Activated T-cell treated with anti-CD3 and anti-CD28 coated beads for 48 hours (primary cell): ENCODE results near the gene COA1.

Experiments
- DNase-seq: peaks from one replicate; pipeline ENCODE4 v3.0.0-alpha.2; 2020; ENCODE audit warnings: low read depth

Gene COA1

GRCh38 chr7:43652364-43652763, 77.0 kb downstream of the COA1 start:
- DNase-seq, result no peak

- no peak for DNase-seq
Measured at GRCh38 chr7:43650457-43651052, 78.8 kb downstream of the COA1 start.

DNA sequence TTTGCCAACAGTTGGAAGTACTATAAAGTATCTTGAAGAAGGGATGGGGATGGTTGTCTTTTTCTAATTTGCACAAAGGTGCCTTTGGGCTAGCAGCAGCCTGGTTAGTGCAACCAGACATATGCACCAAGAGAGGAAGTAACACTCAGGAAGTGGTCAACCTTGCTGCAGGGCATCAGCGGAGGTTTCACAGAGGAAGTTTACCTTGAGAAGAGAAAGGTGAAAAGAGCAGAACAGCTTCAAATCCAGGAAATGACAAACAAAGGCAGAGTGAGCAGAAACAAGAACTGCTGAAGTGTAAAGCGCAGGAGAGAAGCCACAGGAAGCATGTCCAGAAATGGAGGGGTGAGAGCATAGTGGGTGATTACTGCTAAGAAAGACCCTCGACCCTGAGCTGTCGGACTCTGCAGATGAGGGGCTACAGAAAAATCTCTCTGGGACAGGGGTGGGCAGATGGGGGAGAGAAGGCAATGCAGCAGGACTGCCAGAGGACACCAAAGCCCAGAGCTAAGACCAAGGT, 79.5 kb downstream of the COA1 start:
- DNase-seq, result no peak

- peak; percentile 51 for DNase-seq
Measured at GRCh38 chr7:43648473-43649406, 80.6 kb downstream of the COA1 start.

DNA sequence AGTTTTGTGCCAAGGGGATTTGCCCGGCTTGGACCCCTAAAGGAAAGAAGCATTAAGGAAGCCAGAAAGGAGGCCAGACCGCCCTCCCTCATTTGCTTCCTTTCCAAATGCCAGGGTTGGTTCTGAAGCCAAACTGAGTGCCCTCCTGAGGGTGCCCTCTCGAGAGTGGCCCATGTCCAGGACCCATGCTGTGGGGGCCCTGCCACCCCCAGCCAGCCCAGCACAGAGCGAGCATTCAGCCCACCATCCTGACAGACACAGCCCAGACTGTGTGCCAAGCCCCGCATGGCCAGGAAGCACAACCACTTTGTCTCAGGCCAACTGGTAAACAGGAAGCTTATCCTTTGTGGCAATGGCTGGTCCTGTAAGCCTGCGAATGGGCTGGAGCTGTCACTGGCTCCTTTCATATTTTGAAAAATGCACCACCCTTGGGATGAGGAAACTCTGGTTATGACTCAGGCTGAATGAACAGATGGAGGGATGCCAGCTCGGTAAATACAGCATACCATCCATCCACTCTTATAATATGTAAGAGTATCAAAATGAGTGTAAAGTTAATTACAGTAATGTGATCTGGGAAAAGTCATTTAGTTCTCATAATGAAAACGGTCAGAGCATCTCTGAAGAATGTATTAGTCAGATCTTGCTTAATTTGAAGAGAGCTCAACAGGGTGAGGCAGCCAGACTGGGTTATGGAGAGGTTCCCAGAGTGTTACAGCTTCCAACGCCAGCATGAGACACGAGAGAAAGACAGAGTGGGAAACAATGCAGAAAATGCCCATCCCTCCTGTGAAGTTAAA, 81.5 kb downstream of the COA1 start:
- DNase-seq, result peak; percentile 45

DNA sequence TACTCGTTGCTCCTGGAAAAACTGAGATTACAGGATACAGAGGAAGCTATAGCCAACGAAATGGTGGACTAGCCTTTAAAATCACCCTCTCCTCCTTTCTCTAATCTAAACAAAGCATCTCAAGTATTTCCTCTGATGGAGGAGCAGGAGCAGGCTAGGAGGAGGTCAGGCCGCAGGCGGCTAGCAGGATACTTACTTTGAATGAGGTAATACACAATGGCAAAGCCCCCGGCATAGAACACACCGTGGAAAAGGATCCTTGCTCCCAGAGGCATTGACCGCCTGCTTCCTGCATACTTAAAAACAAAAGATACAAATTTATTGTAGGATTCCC, 82.0 kb downstream of the COA1 start:
- no peak for DNase-seq

DNA sequence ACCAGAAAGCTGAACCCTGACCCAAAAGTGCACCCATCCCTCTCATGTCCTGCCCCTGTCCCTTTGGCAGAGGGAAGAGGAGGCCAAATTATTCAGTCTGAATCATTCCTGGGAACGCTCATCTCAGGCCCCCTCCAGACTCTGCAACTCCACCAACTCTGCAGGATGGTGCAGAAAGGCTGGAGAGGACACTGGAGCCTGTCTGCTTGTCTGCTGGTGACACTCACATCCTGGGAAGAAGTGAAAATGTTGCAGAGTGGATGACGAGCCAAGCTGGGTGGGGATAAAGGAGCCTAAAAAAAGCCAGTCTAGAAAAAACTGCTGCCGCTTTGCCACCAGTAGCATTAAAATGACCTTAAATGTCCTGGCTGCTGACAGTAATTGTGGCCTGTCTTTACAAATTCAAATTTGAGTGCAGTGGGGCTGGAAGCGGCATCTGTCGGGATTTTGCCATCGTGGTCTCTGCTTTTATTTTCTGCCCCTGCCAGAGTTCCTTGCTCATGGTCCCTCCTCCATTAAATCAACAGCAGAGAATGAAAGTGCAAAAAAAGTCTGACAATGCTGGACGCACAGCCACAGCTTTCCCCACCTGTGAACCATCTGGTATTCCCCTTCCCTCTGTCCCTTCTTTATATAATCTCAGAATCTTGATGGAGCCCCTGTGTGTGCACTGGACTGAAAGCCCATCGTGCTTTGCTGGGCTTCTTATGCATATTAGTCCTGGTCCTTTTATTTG, 82.6 kb downstream of the COA1 start:
- DNase-seq, result no peak

DNA sequence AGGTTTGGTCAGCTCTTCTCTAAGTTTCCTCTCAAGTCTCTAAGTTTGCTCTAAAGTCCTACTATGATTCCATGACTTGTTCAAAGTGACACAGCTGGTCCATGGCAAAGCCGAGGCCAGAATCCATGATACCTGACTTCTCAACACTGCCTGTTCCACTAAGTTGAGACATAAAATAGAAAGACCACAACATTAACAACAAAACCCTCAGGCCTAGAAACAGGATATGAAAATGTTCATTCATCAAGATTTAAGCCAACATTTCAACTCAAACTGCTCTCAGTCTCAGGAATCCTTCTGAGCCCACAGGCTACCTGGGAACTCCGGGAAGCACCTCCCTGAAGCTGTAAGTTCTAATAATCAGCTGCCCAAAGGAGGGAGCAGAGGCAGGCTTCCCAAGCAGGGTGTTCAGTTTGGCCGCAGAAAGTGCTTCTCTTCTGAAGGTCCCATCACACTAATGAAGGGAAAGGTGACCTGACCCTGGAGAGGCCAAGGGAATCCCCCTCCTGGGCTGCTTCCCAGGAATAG, 83.6 kb downstream of the COA1 start:
- DNase-seq, result no peak

DNA sequence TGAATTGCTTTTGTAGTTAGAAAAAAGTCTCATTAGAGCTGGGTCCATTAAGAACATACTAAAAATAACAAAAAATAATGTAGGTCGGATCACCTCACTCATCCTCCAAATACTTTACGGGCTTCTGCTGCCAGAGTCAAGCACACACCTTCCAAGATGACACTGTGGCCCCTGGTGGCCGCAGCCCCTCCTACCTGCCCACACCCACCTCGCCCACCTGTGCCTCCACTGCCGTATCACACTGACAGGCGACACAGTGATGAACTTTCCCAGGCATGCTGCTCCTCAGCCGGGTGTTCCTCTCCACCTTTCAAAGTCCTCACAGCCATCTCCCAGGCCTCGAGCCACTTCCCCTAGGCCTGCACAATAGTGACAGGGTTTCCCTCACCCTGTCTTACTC, 85.5 kb downstream of the COA1 start:
- DNase-seq, result no peak

GRCh38 chr7:43642897-43643630, 86.3 kb downstream of the COA1 start:
- DNase-seq, result no peak

- DNase-seq, result no peak
Measured at GRCh38 chr7:43640679-43641078, 88.6 kb downstream of the COA1 start.

DNA sequence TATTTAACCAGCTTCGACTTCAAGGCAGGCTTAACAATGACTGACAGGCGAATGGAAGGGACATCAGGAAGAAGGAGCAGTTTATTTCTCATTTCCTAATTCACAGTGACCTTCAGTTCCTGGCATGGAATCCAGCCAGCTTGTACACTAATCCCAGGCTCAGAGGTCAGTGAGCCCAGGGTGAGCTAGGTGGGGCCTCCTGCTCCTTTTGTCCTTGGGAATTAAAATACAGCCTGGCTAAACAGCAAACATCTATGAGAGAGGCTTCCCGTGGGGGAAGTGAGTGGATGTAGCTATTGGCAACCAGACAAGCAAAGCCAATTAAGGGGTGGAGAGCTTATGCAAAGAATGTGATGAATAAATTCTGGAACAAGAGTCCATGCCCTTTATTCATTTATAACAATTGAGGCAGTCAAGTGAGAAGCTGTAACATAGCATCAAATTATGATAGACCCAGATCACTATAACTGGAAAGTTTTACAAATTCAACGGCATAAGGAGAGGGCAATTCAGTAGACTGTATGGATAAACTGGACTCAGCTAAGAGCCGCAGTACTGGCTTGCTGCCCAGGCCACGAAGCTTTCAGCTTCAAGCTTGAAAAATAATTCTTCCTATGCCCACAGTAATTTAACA, 89.3 kb downstream of the COA1 start:
- no peak for DNase-seq

DNA sequence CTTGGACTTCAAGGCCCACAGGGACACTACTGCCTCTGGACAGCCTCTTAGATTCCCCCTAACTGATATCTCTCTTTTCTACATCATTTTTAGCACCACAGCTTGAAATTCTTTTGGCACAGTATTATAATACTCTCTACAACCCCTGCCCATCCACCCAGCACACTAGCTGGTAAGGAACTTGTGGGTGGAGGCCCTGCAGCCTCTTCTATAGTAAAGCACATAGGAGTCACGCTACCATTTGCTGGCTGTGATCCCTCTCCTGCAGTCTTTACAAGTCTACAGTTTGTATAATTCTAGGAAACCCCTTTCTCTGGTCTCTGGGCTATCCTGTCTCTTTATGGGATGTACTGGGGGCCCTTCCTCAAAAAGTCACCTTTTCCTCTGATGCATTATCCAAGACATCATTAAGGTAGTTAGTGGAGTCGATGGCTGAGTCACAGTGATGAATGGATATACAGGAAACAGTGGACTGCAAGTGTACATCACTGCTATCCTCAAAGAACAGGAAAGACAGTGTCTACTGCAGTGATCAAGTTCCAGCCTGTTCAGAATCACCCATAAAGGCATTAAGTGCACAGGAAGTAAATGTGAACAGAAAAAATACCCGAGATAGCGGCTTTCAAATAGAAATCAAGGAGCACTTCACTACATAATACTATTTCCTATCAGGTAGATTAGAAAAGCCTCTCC, 92.1 kb downstream of the COA1 start:
- DNase-seq, result no peak

GRCh38 chr7:43636093-43636492, 93.2 kb downstream of the COA1 start:
- DNase-seq, result no peak

DNA sequence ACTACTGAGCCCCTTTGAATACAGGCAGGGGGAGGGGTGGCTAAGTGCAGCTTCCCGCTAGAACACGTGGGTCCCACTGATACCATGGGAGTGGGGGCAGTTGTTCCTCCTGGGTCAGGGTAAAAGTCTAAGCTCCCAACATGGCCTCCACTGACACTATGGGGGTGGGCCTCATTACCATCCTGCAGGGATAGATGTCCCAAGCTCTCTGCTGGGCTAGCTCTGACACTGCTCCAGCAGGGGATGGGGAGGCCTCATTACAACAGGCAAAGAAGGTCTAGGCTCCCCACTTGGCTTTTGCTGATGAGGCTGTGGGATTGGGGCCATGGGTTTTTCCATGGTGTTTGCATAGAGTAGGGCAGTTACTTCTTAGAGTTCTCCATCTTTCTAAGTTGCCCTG, 94.9 kb downstream of the COA1 start:
- no peak for DNase-seq

DNA sequence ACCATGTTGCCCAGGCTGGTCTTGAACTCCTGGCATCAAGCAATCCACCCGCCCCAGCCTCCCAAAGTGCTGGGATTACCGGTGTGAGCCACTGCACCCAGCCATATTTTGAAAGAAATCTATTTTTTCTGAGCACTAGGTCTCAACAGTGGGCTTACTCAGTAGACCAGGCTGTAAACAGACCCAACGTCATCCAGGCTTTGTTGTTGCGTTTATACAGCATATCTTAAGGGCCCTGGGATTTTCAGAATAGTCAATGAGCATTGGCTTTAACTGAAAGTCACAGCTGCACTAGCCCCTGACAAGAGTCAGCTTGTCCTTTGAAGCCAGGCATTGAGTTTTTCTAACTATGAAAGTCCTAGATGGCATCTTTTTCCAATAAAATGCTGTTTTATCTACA, 96.6 kb downstream of the COA1 start:
- no peak for DNase-seq

- DNase-seq, result no peak
Measured at GRCh38 chr7:43631559-43631958, 97.8 kb downstream of the COA1 start.

DNA sequence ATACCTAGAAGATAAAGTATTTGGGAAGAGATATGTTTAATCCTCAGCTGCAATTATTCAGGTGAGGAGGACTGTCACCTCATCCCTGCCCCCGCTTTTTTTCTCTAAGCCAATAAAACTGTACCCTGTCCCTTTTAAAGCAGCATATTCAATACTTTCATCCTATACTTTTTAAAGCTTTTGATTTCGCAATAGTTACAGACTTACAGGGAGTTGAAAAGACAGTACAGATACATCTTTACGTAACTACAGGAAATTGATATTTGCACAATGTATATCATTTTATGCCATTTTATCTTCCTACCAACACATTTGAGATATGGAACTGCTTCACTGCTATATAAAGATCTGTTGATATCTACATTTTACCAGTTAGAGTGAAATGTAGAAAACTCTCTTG, 98.8 kb downstream of the COA1 start:
- no peak for DNase-seq

DNA sequence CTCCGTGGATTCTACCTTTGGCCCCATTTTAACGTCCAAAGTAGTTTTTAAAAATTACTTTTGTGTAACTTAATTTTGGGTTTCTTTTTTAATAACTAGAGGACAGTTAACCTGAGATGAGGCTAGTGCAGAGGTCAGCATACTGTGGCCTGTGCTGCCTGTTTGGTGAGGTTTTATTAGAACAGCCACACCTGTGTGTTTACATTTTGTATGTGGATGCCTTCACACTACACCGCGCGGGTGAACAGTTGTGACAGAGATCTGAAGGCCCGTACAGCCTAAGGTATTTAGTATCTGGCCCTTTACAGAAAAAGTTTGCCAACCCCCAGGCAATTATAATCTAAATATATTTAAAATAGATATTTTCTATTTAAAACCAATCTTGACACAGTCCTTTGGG, 99.5 kb downstream of the COA1 start:
- no peak for DNase-seq

- DNase-seq, result no peak
Measured at GRCh38 chr7:43628431-43628830, 100.9 kb downstream of the COA1 start.
